ENCODE data around the gene ITGA11.
"Not testable (repeated sequence)": the region's sequence is repeated elsewhere in the genome, so short reads cannot be mapped to it uniquely, and the experiment has no call there.

The ITGA11 gene

DNA sequence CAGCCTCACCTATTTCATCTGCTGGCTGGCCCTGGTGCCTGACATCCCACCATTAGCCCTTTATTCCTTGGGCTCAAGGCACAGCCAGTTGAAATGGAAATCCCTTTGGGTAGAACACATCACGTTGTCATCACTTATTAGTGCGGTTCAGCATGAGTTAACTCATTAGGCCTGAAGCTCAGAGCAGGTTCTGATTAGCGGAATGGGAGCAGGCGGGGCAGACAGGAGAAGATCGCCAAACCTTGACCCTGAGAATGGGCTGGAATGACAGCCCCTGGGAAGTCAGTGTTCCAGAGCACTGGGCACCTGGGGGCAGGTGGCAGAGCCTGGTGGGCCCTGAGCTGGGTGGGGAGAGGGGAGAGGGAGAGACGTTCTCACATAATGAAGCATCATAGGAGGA lies 5.8 kb downstream of the ITGA11 start:
- peak; percentile 9 for FAIRE-seq
- no peak for DNase-seq (ENCODE audit: low spot score)

DNA sequence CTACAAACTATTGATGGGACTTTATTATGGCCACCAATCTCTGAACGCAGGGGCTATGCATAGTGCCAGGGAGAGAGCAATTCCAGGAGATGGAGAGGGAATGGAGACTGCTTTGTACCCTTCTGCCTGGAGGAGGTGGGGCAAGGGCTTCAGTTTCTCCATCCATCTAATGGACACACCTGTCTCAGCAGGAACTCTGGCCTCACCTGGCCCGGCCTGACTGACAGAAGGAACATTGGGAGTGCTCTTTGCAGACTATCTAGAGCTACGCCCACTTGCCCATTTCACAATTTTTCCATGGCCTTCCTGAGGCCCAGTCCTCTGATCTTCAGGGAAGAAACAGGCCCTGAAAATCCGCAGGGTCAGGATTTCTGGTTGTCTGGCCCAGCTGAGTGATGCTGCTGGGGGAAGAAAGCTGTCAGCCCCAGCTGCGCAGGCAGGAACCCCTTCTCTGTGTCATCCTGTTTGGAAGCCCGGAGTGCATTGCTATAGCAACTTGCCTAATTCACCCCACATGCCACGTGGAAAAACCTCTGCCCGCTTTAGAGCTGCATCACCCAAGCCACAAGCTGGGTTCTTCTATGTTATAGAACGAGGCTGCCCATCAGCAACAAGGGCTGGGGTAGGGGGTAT lies 6.4 kb downstream of the ITGA11 start:
- DNase-seq (ENCODE audit: low spot score) (no peak), FAIRE-seq (no peak)

DNA sequence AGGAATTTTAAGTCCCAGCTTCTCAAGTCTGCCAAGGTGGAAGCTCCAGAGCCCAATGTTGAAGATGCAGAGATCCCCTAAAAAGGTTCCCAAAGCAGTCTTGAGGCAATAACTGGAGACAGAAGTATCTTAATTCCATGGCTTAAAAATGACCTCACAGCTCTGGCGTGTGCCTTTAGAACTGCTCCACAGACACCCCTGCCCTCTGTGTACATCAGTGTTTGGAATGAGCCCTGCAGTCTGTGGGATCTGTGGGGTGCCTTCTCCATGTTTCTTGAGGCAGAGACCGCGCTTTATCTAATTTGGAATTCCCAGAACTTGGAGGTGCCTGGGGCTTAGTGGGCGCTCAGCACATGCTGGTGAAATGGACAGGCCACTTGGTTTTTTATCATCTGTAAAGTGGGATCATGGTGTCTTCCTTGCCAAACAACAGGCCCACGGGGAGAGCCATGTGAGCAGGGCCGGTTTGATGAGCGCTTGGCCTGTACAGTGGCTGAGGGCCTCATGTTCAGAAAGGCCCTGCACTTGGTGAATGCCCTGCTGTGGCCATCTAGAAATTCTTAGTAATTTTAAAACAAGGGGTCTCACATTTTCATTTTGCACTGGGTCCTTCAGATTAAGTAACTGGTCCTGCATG lies 7.1 kb downstream of the ITGA11 start:
- no peak for DNase-seq (ENCODE audit: low spot score)
- FAIRE-seq, result no peak

DNA sequence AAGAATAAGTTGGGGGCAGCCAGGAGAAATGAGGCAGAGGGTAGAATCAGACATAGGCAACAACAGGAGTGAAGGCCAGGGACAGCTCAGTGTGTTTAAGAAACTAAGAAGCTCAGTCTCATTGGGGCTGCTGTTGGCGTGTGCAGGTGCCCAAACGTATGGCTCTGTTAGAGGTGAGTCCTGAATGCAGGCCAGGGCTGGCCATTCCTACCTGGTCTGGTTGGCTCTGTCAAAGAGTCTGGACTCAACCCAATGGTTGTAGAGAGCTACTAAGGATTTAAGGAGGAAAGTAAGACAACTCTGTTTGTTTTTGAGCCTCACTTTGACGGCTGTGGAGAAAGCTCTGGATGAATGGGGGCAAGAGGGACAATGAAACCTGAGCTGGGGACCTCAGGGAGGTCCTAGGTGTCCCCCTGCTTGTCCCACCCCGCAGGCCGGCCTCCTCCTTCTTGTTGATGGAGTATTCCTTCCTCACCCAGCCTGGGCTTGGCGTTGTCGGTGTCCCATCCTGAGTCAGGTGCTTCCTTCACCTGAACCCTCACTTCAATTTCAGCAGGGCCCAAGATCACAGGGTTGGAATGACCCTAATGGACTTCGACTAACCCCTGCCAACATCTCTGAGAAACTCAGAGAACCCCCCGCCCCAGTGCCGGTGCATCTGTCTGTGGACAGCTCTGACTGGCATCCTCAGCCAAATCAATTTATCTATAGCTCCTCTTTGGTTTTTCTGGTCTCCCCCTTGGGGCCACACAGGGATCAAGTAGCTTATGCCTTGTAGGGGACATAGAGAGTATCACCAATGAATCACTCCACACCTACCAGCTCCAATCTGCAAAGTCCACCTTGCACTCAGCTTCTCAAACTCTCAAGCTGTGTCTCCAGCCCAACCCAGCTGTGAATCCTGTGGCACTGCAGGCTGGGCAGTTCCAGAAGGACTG lies 8.3 kb downstream of the ITGA11 start:
- FAIRE-seq, result no peak
- DNase-seq (ENCODE audit: low spot score), result no peak

DNA sequence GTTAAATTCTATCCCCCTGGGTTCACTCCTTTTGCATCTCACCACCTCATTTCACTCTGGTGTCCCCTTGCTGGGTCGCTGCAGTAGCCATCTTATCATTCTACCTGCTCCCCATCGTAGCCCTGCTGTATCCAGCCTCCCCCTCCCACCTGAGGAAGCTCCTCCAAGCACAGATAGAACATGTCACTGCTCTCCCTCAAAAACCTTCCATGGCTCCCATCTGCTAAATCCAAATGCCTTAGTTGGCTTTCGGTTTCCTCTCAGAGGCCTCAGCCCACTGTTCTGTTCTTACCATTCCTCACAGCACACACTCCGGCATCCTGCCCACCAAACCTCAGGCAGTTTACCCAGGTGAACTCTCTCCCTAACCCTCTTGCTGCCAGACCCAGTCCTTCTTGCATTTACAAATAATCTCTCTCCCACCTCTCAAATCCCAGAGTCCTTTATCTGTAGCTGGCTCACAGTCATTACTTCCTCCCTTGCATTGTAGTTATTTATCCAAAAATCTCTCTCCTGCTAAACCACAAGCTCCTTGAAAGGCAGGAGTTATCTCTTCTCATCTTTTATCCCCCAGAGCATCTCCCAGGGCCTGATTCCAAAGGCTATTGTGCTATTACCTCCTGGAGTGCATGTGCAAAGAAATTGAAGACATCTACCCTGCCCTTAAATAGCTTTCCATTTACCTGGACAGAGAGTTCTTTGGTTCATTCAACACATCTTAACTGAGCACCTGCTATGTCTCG lies 9.4 kb downstream of the ITGA11 start:
- FAIRE-seq, result peak; percentile 44
- DNase-seq (ENCODE audit: low spot score), result not testable (repeated sequence)

DNA sequence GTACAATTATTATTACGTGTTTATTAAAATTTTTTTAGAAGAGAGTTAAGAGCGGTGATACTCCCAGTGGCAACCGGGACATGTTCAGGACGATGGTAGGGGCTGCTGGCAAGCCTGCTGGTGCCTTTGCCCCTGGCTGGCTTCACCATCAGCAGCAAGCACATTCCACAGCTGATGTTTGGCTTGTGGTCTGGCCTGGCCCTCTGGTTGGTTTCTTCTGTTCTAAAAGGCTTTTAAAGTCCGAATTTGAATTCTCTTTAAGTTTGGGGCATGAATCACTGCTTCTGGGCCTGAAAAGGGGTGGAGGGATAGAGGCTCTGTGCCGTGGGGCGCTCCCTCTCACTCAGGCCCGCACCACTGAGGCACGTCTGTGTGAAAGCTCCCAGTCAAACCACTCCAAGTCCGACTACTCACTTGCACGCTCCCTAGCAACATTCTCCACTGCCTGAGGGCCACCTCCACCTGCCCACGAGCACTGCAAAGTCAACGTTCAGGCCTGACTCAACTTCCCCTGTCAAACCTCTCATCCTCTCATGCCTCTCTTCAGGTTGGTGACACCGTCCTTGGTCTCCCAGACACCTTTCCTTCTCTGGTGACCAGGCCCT lies 10.1 kb downstream of the ITGA11 start:
- FAIRE-seq (peak; percentile 89), DNase-seq (ENCODE audit: low spot score) (peak; percentile 61)

DNA sequence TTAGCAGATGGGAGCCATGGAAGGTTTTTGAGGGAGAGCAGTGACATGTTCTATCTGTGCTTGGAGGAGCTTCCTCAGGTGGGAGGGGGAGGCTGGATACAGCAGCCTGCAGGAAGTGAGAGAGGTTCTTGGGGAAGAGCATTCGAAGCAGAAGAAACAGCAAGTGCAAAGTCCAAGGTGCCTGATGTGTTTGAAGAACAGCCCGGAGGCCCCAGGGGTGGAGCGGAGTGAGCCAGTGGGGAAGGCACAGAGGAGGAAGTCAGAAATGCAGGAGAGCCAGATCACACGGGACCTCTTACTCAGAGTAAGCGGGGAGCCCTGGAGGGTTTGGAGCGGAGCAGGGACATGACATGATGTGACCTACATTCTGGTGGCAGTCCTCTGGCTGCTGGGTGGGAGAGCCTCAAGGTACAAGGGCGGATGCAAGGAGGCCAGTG lies 10.8 kb downstream of the ITGA11 start:
- DNase-seq (ENCODE audit: low spot score) (no peak), FAIRE-seq (no peak)

DNA sequence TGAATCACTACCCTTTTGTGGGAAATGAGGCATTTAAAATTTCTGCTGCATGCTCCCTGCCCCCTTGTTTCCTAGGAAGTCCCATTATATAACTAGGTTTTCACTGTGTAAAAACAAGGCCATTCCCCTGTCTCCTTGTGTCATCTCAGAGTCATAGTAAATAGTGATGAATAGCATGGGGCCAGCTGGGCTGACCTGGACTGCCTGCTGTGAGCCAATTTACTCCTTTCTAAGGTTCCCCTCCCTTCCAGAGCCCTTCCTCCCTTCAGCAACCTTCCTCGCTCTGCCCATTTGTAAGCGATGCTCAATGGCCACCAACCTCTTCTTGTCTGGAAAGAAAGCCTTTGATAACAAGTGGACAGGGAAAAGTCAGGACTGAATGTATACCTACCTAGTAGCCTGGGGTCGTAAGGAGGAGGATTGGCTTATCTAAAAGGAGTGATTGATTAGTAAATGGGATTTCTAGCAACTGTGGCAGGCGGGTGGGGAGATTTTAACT lies 11.7 kb downstream of the ITGA11 start:
- peak; percentile 74 for FAIRE-seq
- no peak for DNase-seq (ENCODE audit: low spot score)

DNA sequence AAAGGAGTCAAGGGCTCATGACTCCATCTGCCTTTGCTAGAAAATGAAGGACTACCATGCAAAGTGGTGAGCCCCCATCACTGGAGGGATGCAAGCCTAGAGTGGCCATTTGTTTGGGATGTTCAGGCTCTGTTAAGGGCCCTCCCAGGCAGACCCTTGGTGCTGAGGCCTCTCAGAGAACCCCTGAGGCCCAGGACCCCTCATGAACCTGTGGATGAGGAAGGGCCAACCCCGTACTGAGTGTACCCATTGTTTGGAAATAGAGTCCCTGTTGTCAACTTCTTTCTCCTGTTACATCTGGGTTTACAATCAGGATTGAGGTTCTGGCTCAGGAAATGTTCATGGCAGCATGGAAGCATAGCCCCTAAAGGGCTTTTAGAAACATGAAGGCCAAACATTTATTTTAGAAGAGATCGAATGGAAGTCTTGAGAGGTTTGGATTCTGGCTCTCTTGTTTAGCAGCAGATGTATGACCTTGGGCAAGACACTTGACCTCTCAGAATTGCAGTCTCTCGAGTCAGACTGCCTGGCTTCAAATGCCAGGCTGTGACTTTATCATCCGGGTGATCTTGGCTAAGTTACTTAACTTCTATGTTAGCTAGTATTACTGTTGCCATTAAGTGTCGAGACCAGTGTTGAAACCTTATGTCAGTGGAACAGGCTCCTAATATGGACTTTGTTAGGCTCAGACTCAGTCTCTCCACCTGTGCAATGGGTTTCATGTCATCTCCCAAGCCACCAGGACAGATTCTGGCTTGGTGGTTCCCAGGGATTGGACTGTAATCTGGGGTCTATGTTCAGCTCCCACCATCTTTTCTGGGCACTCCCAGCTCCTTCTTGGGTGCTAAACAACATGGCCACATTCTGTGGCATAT lies 12.4 kb downstream of the ITGA11 start:
- no peak for DNase-seq (ENCODE audit: low spot score)
- no peak for FAIRE-seq

DNA sequence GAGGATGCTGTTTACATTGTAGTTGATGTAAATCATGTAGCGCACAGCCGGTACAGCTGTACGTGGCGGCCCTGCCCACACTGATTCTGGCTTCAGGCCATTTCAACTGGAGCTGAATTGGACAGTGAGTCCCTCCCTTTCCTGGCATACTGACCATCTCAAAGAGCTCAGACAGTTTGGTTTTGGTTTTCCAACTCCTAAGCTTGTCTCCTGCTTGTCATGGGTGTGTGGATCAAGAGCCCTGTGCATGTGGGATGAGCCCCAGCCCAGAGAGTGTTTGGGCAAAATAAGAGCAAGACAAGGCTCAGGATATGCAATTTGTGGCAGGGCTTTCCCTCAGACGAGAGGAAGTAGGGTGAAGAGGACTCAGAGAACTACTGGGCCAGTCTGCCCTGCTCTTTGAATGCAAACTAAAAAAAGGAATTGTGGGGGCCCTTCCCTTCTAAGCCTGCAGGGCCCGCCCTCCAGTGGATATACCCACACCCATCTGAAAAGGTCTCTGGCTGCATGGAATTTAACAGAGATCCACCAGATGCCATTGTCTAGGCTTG lies 13.3 kb downstream of the ITGA11 start:
- FAIRE-seq (peak; percentile 74), DNase-seq (ENCODE audit: low spot score) (no peak)

DNA sequence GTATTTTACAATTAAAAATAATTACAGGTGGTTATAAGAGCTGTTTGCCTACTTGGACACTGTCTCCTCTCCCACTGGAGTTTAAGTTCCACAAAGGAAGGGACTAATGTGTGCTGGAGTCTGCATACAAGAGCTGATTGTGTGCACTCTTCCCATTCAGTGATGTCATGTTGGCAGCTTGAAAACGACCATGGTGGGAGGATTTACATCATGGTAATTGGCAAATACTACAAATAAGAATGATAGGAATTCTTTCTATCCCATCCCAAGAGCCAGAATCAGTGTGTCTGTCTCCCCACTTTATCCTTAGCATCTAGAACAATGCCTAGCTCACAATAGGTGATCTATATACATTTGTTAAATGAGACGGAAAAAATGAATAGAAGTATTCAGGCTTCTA lies 14.1 kb downstream of the ITGA11 start:
- DNase-seq (ENCODE audit: low spot score) (no peak), FAIRE-seq (no peak)

DNA sequence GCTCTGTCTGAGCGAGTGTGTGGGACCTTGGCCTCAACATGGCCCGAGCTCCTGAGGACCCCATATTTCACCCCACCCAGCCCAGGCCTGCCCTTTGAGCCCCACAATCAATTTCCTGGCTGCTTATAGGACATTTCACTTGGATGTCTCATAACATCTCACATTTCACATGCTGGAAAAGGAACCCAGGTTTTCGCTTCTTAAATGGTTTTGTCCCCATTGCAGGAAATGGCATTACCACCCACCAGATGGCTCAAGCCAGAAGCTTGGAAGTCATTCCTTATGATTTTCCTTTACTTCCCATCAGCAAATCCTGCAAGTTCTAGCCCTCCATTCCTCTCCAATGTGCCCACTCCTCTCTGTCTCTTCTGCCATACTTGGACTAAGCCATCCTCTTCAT lies 14.9 kb downstream of the ITGA11 start:
- no peak for DNase-seq (ENCODE audit: low spot score)
- FAIRE-seq, result no peak

DNA sequence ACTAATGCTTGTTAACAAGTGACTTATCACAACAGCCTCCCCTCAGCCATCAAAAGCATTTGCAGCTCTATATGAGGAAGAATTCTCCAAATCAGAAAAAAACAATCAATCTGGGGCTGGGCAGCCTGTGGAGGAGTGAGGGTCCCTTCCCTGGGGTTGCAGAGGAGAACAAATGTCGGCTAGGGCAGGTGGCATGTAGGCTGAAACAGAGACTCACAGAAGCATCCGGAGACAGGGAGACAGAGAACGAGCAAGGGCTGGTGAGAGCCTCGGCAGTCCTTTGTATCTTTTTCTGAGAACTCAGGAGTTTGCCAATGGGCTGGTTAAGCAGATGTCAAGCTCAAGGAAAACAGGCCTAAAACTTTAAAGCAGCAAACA lies 15.8 kb downstream of the ITGA11 start:
- DNase-seq (ENCODE audit: low spot score) (no peak), FAIRE-seq (no peak)

DNA sequence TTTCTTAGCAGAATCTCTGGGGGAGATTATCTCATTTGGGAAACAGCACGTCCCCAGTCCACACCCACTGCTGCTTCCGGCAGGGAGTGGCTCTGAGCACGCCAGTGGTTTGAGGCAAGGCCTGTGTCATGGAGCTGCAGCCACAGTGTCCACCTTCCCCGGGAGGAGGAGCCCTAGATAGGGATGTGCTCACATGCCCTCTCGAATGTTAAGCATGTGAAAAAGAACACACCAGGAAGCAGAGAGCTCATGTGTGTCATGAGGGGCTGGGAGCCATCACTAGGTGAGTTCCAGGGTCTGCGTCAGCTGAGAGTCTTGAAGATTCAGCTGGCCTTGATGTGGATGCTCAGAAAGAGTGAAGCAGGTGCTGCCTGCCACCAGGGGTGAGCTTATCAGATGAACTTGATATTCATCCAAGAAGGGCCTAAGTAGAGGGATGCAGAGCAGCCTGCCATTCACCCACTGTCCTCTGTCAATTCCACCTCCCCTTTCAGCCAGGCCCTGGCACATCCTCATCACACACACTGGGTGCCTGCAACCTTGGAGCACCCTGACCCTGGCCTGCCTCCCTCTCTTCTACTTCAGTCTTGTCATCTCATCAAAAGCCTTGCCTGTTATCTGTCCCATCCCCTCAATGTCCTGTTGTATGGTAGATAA lies 16.3 kb downstream of the ITGA11 start:
- DNase-seq (ENCODE audit: low spot score) (no peak), FAIRE-seq (no peak)

DNA sequence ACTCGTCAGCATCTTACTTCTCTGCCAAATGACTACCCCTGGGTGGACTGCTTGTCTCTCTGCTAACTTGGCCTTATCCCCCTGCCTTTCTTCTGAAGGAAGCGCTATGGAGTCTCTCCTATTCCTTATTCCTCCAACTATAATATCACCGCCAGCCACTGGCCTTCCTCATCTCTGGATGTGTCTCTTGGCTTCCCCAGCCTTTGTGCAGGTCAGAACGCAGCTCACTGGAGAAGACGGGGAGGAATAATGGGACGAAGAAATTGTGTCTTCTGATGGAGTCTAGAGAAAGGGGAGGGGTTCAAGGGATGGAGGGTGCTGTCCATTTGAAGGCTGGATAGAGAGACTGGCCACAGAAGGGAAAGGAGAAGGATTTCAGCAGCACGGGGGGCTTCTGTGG lies 16.9 kb downstream of the ITGA11 start:
- no peak for FAIRE-seq
- no peak for DNase-seq (ENCODE audit: low spot score)

DNA sequence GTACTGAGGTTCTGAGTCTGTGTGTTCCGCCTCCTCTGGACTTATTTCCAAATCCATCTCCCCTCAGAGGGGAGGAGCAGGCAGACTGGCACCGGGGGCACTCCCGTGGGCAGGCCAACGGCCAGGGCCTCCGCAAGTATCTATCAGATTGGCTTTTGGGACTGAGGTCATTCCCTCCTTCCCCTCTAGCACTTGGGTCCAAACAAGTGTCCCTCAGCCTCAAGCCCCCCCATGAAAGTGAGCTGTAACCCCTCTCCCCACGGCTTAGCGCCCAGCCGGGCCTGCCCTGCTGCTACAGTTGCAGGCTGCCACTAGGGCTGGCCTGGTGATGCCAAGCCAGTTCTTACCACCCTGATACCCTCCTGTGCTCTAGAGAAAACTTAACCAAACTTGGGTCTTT lies 17.4 kb downstream of the ITGA11 start:
- no peak for FAIRE-seq
- DNase-seq (ENCODE audit: low spot score), result no peak

DNA sequence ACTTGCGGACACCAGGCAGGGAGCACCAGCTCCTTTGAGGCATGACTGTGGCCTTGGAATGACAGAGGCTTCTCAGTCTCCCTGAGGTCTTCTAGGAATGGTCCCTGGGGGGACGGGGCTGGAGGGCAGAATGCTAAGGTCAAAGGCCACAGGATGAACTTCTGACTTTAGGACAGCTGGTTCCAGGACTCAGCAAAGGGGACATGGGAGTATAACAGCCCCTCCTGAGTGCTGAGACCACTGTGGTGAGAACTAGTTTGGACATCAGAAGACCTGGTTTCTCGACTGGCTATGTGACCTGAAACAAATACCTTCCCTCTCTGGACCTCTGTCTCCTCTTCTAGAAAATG lies 17.8 kb downstream of the ITGA11 start:
- DNase-seq (ENCODE audit: low spot score) (no peak), FAIRE-seq (no peak)

DNA sequence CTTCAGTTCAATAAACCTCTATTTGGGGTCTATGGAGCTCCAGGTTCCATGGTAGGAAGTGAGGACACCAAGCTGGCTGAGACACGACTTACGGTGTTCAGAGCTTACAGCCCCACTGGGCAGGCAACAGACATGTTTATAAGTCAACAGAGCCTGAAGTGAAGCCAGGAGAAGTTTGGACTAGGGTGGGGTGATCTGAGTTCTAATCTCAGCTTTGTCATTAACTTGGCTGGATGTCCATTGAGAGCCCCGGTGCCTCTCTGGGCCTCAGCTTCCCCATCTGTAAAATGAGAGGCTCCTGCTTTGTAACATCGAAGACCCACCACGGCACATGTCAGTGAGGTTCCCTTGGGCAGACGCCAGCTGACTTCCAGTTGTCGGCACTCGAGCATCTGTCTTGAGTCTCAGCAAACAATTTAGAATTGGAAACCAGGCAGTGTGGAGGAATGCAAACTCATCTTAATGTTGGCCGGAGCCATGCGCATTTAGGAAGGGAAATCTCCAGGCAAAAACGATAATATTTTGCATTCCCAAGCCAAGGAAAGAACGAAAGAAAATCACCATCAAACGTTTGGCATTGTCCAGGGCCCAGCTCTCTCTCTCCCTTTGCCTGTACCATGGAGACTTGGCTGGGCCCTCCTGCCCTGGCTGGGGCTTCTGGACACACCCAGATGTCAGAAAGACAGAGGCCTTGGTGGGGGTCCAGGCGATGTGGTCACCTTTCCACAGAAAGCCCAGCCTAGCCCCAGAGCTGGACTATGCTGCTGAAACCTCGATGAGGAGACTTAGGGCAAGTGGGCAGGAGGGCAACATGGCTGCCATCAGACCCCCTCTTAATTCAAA lies 18.4 kb downstream of the ITGA11 start:
- DNase-seq (ENCODE audit: low spot score) (no peak), FAIRE-seq (no peak)
